DND-41 (cell line): Measurements from ENCODE around the gene TBX18.

Experiments
- ATAC-seq: fragments of 200-7000 bp; cut with Tn5 transposase; 3 replicates; pipeline ENCODE4 v1.9.1; 2021; ENCODE audit warnings: low read depth; ENCODE audit not compliant: insufficient read depth
- DNase-seq: peaks from one replicate; pipeline ENCODE4 v3.0.0-alpha.2; 2020
- H2AFZ ChIP-seq: 2 replicates; pipeline ENCODE4 v1.6.0; 2012; ENCODE audit warnings: low read depth, low read length
- H3K27ac ChIP-seq: 2 replicates; pipeline ENCODE4 v1.5.1; 2012; ENCODE audit warnings: low read length, inconsistent platforms
- H3K27me3 ChIP-seq: fragments of 200-600 bp; sonication (generic); 2 replicates; pipeline ENCODE4 v1.6.0; 2012; ENCODE audit warnings: low read length, mild to moderate bottlenecking, inconsistent platforms; ENCODE audit not compliant: insufficient read depth, poor library complexity
- H3K36me3 ChIP-seq: 2 replicates; pipeline ENCODE4 v1.5.1; 2012; ENCODE audit warnings: low read length, inconsistent platforms; ENCODE audit not compliant: insufficient read depth
- H3K4me1 ChIP-seq: 2 replicates; pipeline ENCODE4 v1.5.1; 2012; ENCODE audit warnings: mild to moderate bottlenecking, low read length; ENCODE audit not compliant: insufficient read depth
- H3K4me2 ChIP-seq: 2 replicates; pipeline ENCODE4 v1.6.0; 2012; ENCODE audit warnings: mild to moderate bottlenecking, moderate library complexity, low read length, inconsistent platforms; ENCODE audit not compliant: insufficient read depth
- H3K4me3 ChIP-seq, 2 experiments: fragments of 200-600 bp in 1 of 2; shearing (Covaris generic) in 1 of 2; 2 replicates each; pipeline ENCODE4 v1.5.1; 2012 to 2016; ENCODE audit warnings: inconsistent platforms in 2 of 2, low read length in 2 of 2, mild to moderate bottlenecking in 2 of 2, low read depth in 1 of 2, moderate library complexity in 1 of 2
- H3K79me2 ChIP-seq: 2 replicates; pipeline ENCODE4 v1.6.0; 2012; ENCODE audit warnings: low read length, inconsistent platforms; ENCODE audit not compliant: insufficient read depth
- H3K9ac ChIP-seq: 2 replicates; pipeline ENCODE4 v1.6.0; 2012; ENCODE audit warnings: low read depth, mild to moderate bottlenecking, inconsistent platforms, low read length, moderate library complexity
- H3K9me3 ChIP-seq: 2 replicates; pipeline ENCODE4 v1.5.1; 2012; ENCODE audit warnings: low read length, moderate library complexity, mild to moderate bottlenecking, inconsistent platforms; ENCODE audit not compliant: insufficient read depth, severe bottlenecking
- H4K20me1 ChIP-seq: 2 replicates; pipeline ENCODE4 v1.6.0; 2012; ENCODE audit warnings: low read length; ENCODE audit not compliant: insufficient read depth
- CTCF ChIP-seq: IDR thresholded peaks from 2 replicates; pipeline ENCODE4 v1.5.1; 2012; ENCODE audit warnings: borderline replicate concordance, low read length, moderate library complexity, mild to moderate bottlenecking; ENCODE audit not compliant: poor library complexity, severe bottlenecking; ENCODE audit errors: extremely low read depth
- EZH2 ChIP-seq: IDR thresholded peaks from 3 replicates; pipeline ENCODE4 v1.6.1; 2012; ENCODE audit warnings: borderline replicate concordance, low read depth, mild to moderate bottlenecking, moderate library complexity, low read length, inconsistent platforms; ENCODE audit not compliant: severe bottlenecking

Gene TBX18

GRCh38 chr6:84731401-84731800 lies 33.0 kb downstream of the TBX18 start:
- TF ChIP-seq CTCF (no peak), EZH2 (no peak)
- H3K27me3 ChIP-seq: no peaks in the 10 kb centered on the region
- H3K4me3 ChIP-seq: no peak overlapping the region
- H3K9ac ChIP-seq: no peak overlapping the region
- H2AFZ ChIP-seq: no peak overlapping the region
- DNase-seq (no peak), ATAC-seq (no peak)
- H3K4me2 ChIP-seq: no peak overlapping the region
- no peaks in the 10 kb centered on the region for H3K36me3 ChIP-seq
- no peak overlapping the region for H3K27ac ChIP-seq
- H3K79me2 ChIP-seq: no peaks in the 10 kb centered on the region
- H3K9me3 ChIP-seq: no peaks in the 10 kb centered on the region
- no peaks in the 10 kb centered on the region for H3K4me1 ChIP-seq
- no peaks in the 10 kb centered on the region for H4K20me1 ChIP-seq

- Histone ChIP-seq H3K4me1 (no peaks in the 10 kb centered on the region), H3K27me3 (no peaks in the 10 kb centered on the region), H3K36me3 (no peaks in the 10 kb centered on the region), H3K4me3 (no peak overlapping the region), H3K9me3 (no peaks in the 10 kb centered on the region), H3K27ac (no peak overlapping the region), H4K20me1 (no peaks in the 10 kb centered on the region), H3K4me2 (no peak overlapping the region), H3K79me2 (no peaks in the 10 kb centered on the region), H3K9ac (no peak overlapping the region), H2AFZ (no peak overlapping the region)
- ATAC-seq: no peak
- TF ChIP-seq EZH2: no peak
- peak; percentile 38 for TF ChIP-seq CTCF
- no peak for DNase-seq
Measured at GRCh38 chr6:84728602-84729001, 35.8 kb downstream of the TBX18 start.

GRCh38 chr6:84719152-84719551 lies 45.2 kb downstream of the TBX18 start:
- Histone ChIP-seq H3K36me3 (no peaks in the 10 kb centered on the region), H4K20me1 (no peaks in the 10 kb centered on the region), H3K79me2 (no peaks in the 10 kb centered on the region), H3K27me3 (no peaks in the 10 kb centered on the region), H3K27ac (no peak overlapping the region), H3K9ac (no peak overlapping the region), H2AFZ (no peak overlapping the region), H3K4me1 (no peaks in the 10 kb centered on the region), H3K9me3 (no peaks in the 10 kb centered on the region), H3K4me3 (no peak overlapping the region), H3K4me2 (no peak overlapping the region)
- no peak for ATAC-seq
- DNase-seq: no peak
- TF ChIP-seq EZH2 (no peak), CTCF (no peak)
